GM18519 (cell line): ENCODE data around the gene LRIF1.
"Not testable (repeated sequence)": the region's sequence is repeated elsewhere in the genome, so short reads cannot be mapped to it uniquely, and the experiment has no call there.

Source experiments
- ATAC-seq: cut with Tn5 transposase; IDR thresholded peaks from one replicate; pipeline ENCODE4 v1.9.1; 2021; ENCODE audit warnings: mild to moderate bottlenecking, moderate library complexity; ENCODE audit not compliant: unreplicated experiment, low FRiP score

LRIF1 gene

GRCh38 chr1:110951161-110951560 lies 12.6 kb downstream of the LRIF1 start:
- no peak for ATAC-seq

GRCh38 chr1:110948038-110948810 lies 15.5 kb downstream of the LRIF1 start:
- no peak for ATAC-seq

- no peak for ATAC-seq
Observed at GRCh38 chr1:110945626-110946025, 18.1 kb downstream of the LRIF1 start.

GRCh38 chr1:110944806-110945205 lies 18.9 kb downstream of the LRIF1 start:
- ATAC-seq = no peak

- no peak for ATAC-seq
Observed at GRCh38 chr1:110936567-110936966, 27.2 kb downstream of the LRIF1 start.

- not testable (repeated sequence) for ATAC-seq
Observed at GRCh38 chr1:110931097-110931496, 32.6 kb downstream of the LRIF1 start.

- no peak for ATAC-seq
Observed at GRCh38 chr1:110928904-110929303, 34.8 kb downstream of the LRIF1 start.

- no peak for ATAC-seq
Observed at GRCh38 chr1:110928191-110928590, 35.5 kb downstream of the LRIF1 start.

- no peak for ATAC-seq
Observed at GRCh38 chr1:110927484-110928075, 36.1 kb downstream of the LRIF1 start.

GRCh38 chr1:110921953-110922352 lies 41.8 kb downstream of the LRIF1 start:
- ATAC-seq = no peak

GRCh38 chr1:110918016-110918415 lies 45.7 kb downstream of the LRIF1 start:
- ATAC-seq = no peak

GRCh38 chr1:110916669-110917306 lies 46.9 kb downstream of the LRIF1 start:
- ATAC-seq = no peak

- ATAC-seq = no peak
Observed at GRCh38 chr1:110916274-110916668, 47.5 kb downstream of the LRIF1 start.

GRCh38 chr1:110915804-110916203 lies 47.9 kb downstream of the LRIF1 start:
- no peak for ATAC-seq

GRCh38 chr1:110914676-110915075 lies 49.0 kb downstream of the LRIF1 start:
- ATAC-seq = no peak

GRCh38 chr1:110912784-110913183 lies 50.9 kb downstream of the LRIF1 start:
- no peak for ATAC-seq

GRCh38 chr1:110903853-110904500 lies 59.7 kb downstream of the LRIF1 start:
- no peak for ATAC-seq

- ATAC-seq = no peak
Observed at GRCh38 chr1:110902820-110903463, 60.8 kb downstream of the LRIF1 start.

- no peak for ATAC-seq
Observed at GRCh38 chr1:110899458-110899843, 64.3 kb downstream of the LRIF1 start.

- no peak for ATAC-seq
Observed at GRCh38 chr1:110898734-110899457, 64.8 kb downstream of the LRIF1 start.
